Measurements from ENCODE around the gene CYP26C1.

Gene CYP26C1

GRCh38 chr10:93075369-93076221 is 15.0 kb downstream of the CYP26C1 start:
- in situ Hi-C loops (cut with MboI; ENCODE audit: low sequenced_read_pairs): loop anchor here (25.0 kb wide), 1 partner anchor 212 kb away; no protein-coding TSS in a partner anchor

- in situ Hi-C loops (cut with MboI; ENCODE audit: low sequenced_read_pairs): loop anchor here (25.0 kb wide), 1 partner anchor 210 kb away; no protein-coding TSS in a partner anchor
These were observed 16.3 kb downstream of the CYP26C1 start for GRCh38 chr10:93076871-93077270.

GRCh38 chr10:93077860-93078337 is 17.3 kb downstream of the CYP26C1 start:
- in situ Hi-C loops (cut with MboI; ENCODE audit: low sequenced_read_pairs): loop anchor here (25.0 kb wide), 1 partner anchor 209 kb away; no protein-coding TSS in a partner anchor

- in situ Hi-C loops (cut with MboI; ENCODE audit: low sequenced_read_pairs): loop anchor here (25.0 kb wide), 1 partner anchor 207 kb away; no protein-coding TSS in a partner anchor
These were observed 19.2 kb downstream of the CYP26C1 start for GRCh38 chr10:93079663-93080349.

GRCh38 chr10:93080350-93081046 is 19.9 kb downstream of the CYP26C1 start:
- in situ Hi-C loops (cut with MboI; ENCODE audit: low sequenced_read_pairs): loop anchor here (25.0 kb wide), 1 partner anchor 207 kb away; no protein-coding TSS in a partner anchor

GRCh38 chr10:93081318-93081717 is 20.7 kb downstream of the CYP26C1 start:
- in situ Hi-C loops (cut with MboI; ENCODE audit: low sequenced_read_pairs): loop anchor here (25.0 kb wide), 1 partner anchor 206 kb away; no protein-coding TSS in a partner anchor

DNA sequence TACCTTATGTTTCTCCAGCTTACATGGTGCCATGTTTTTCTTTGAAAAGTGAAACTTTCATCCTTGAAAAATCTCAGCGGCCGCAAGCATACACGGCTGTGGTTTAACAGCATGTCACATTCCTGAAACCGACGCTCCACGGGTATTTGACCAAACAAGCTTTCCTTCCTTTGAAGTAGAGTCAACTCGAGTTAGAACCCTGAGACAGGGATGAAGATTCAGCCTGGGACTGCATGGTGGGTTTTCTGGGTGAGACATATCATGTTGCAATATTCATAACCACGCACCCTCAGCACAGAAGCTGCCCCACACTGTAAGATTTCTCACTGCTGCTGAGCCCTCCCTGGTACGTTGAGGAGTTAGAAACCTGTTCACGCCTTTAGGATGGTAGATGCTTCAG is 21.2 kb downstream of the CYP26C1 start:
- in situ Hi-C loops (cut with MboI; ENCODE audit: low sequenced_read_pairs): loop anchor here (25.0 kb wide), 1 partner anchor 205 kb away; no protein-coding TSS in a partner anchor

GRCh38 chr10:93083743-93084539 is 23.3 kb downstream of the CYP26C1 start:
- in situ Hi-C loops (cut with MboI; ENCODE audit: low sequenced_read_pairs): loop anchor here (25.0 kb wide), 1 partner anchor 203 kb away; no protein-coding TSS in a partner anchor

DNA sequence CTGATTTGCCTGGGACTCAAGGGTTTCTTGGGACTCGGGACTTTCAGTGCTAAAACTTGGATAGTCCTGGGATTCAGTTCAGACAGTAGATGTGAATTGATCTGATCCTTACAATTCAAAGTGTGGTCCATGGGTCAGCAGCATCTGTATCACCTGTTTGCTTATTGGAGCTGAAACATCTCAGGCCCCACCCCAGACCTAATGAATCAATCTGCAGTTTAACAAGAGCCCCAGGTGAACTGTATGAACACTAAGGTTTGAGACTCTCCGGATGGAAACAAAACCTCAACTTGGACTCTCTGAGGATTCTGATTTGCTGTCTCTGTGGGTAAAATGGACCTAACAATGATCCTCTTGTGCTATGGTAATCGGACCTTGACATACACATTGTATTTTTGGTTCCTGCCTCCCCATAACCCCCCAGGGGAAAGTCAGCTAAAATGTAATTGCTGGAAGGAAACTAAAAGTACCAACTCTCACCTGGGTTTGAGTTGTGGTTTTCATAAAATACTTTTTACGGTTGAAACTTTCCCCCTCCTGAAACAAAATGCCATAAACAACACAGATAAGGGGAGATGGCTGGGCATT is 24.8 kb downstream of the CYP26C1 start:
- in situ Hi-C loops (cut with MboI; ENCODE audit: low sequenced_read_pairs): loop anchor here (25.0 kb wide), 1 partner anchor 202 kb away; no protein-coding TSS in a partner anchor

- in situ Hi-C loops (cut with MboI; ENCODE audit: low sequenced_read_pairs): loop anchor here (25.0 kb wide), 1 partner anchor 201 kb away; no protein-coding TSS in a partner anchor
These were observed 25.7 kb downstream of the CYP26C1 start for GRCh38 chr10:93086289-93086688.

DNA sequence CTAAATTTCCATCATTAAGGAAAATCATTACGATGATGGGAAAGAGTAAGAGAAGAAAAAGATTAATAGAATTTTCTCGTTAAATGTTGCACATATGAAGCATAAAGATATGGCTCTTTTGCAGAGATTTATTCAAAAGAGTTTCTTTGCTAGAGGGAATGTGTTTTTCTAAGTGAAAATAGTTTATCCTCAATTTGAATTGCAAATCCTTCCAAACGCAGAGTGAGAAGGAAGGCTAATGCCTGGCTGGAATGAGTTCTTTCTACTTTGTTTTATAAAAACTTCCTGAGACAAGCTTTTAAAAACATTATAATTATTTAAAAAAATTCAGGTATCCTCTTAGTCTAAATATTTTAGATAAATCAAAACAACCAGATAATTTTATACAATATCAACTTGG is 27.2 kb downstream of the CYP26C1 start:
- in situ Hi-C loops (cut with MboI; ENCODE audit: low sequenced_read_pairs): loop anchor here (25.0 kb wide), 1 partner anchor 199 kb away; no protein-coding TSS in a partner anchor

GRCh38 chr10:93088466-93088865 is 27.9 kb downstream of the CYP26C1 start:
- in situ Hi-C loops (cut with MboI; ENCODE audit: low sequenced_read_pairs): loop anchor here (25.0 kb wide), 1 partner anchor 199 kb away; no protein-coding TSS in a partner anchor

DNA sequence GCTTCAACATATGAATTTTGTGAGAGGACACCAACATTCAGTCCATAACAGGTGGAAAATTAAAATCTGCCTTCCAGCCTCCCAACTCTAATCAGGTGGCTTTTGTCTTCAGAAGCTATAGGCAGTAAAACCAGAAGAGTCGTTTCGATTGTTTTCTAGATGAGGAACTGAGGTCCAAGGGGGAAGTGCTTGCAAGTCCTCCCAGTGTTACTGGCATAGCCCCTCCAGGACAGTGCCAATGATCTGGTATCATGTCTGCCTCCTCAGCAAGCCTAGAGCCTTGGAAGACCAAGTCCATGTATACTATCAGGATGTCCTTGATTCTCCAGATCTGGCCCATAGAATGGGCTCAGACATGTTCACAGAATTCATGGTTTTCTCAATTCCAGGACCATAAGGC is 30.0 kb downstream of the CYP26C1 start:
- in situ Hi-C loops (cut with MboI; ENCODE audit: low sequenced_read_pairs): loop anchor here (25.0 kb wide), 1 partner anchor 197 kb away; no protein-coding TSS in a partner anchor

GRCh38 chr10:93091960-93092359 is 31.4 kb downstream of the CYP26C1 start:
- in situ Hi-C loops (cut with MboI; ENCODE audit: low sequenced_read_pairs): loop anchor here (25.0 kb wide), 1 partner anchor 195 kb away; no protein-coding TSS in a partner anchor

GRCh38 chr10:93095225-93095624 is 34.6 kb downstream of the CYP26C1 start:
- in situ Hi-C loops (cut with MboI; ENCODE audit: low sequenced_read_pairs): loop anchor here (25.0 kb wide), 1 partner anchor 192 kb away; no protein-coding TSS in a partner anchor

GRCh38 chr10:93096901-93097300 is 36.3 kb downstream of the CYP26C1 start:
- in situ Hi-C loops (cut with MboI; ENCODE audit: low sequenced_read_pairs): loop anchor here (25.0 kb wide), 1 partner anchor 190 kb away; no protein-coding TSS in a partner anchor

GRCh38 chr10:93097386-93097785 is 36.8 kb downstream of the CYP26C1 start:
- in situ Hi-C loops (cut with MboI; ENCODE audit: low sequenced_read_pairs): loop anchor here (25.0 kb wide), 1 partner anchor 190 kb away; no protein-coding TSS in a partner anchor

GRCh38 chr10:93098816-93099215 is 38.2 kb downstream of the CYP26C1 start:
- in situ Hi-C loops (cut with MboI; ENCODE audit: low sequenced_read_pairs): loop anchor here (25.0 kb wide), 1 partner anchor 188 kb away; no protein-coding TSS in a partner anchor

- in situ Hi-C loops (cut with MboI; ENCODE audit: low sequenced_read_pairs): loop anchor here (25.0 kb wide), 1 partner anchor 188 kb away; no protein-coding TSS in a partner anchor
These were observed 39.1 kb downstream of the CYP26C1 start for GRCh38 chr10:93099670-93100069.
